ENCODE data around the gene MPG. TPM values are rescaled to one million over a fixed set of nuclear protein-coding genes. Genes with fewer than 3 reads are reported as not detected.

Gene MPG
- total RNA-seq, 4 donors from 2014 or later, result 75.0 to 124 (median 83.0) TPM

DNA sequence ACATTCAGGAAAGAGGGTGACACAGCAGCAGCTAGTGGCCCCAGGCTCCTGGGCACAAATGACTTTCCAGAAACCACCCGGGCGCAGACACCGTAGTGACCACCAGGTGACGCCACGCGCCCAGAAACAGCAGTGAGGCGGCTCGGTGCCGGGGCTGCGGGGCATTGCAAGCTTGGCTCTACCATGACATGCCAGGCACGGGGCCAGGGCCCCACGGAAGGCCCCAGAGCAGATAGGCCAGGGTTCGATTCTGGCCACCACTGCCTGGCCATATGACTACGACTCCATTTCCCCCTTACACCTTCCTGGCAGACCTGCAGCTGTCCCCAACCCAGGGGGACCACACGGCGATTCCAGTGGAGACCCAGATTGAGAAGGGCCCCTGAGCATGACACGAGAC is 12.3 kb upstream of the MPG start:
- no peaks in the 10 kb centered on the region for H3K9me3 ChIP-seq
- ATAC-seq, result peak; percentile 46 to 65

DNA sequence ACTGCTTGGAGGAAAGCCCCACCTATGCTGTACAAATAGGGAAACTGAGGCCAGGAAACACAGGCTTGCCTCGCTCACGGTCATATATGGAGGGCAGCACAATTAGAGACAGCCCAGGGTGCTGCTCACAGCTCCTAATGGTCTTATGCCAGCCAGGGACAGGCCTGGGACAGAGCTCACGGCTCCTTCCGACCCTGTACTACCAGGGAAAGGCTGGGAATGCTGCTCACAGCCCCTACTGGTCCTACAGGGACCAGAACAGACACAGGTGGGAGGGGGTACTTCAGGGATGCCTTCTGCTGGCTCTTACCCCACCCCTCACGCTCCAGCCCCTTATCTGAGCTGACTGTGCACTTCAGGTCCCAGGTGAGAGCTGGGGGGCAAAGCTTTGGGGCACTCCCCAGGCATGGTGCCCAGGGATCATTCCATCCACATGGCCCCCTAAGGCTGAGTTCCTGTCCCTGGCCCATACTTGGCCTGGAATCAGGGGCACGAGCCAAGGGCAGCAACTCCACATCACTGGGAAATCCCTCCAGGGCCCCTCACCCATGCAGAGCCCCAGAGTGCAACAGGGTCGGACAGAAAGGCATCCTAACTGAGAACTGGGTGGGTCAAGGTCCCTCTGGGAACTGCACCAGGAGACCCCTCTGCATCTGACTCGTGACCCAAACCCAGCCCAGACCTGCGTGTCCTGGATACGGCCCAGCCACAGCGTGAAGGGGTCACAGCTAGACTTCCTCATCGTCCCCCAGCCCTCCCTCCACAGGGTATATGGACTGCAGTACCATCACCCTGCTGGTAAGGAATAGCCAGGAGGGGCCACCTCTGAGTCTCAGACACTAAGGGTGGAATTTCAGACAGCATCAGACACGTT is 11.5 kb upstream of the MPG start:
- TF ChIP-seq, protein P1, sequence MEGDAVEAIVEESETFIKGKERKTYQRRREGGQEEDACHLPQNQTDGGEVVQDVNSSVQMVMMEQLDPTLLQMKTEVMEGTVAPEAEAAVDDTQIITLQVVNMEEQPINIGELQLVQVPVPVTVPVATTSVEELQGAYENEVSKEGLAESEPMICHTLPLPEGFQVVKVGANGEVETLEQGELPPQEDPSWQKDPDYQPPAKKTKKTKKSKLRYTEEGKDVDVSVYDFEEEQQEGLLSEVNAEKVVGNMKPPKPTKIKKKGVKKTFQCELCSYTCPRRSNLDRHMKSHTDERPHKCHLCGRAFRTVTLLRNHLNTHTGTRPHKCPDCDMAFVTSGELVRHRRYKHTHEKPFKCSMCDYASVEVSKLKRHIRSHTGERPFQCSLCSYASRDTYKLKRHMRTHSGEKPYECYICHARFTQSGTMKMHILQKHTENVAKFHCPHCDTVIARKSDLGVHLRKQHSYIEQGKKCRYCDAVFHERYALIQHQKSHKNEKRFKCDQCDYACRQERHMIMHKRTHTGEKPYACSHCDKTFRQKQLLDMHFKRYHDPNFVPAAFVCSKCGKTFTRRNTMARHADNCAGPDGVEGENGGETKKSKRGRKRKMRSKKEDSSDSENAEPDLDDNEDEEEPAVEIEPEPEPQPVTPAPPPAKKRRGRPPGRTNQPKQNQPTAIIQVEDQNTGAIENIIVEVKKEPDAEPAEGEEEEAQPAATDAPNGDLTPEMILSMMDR (IDR thresholded peaks at IDR 0.05 in 4 of 5, conservative IDR thresholded peaks at IDR 0.05 in 1 of 5), result peak in 1 of 5 experiments; percentile 10
- TF ChIP-seq POLR2A (IDR thresholded peaks at IDR 0.05), result no peak
- no peaks in the 10 kb centered on the region for H3K9me3 ChIP-seq
- H3K4me3 ChIP-seq, result no peak overlapping the region
- DNase-seq (no peak), ATAC-seq (no peak)
- H3K4me1 ChIP-seq, result peaks cover 42 to 45% of the 10 kb centered on the region in 2 donors
- no peaks in the 10 kb centered on the region for H3K27me3 ChIP-seq
- intact Hi-C loops (cut with DNase I; ENCODE audit: low total_unique reads) (no loop called here), in situ Hi-C loops (cut with MboI; ENCODE audit: low sequenced_read_pairs in 4 of 4) (no loop called here)
- peaks cover 0 to 26% of the 10 kb centered on the region in 2 donors for H3K36me3 ChIP-seq
- peak overlapping the region in 1 of 4 donors; percentile 14 for H3K27ac ChIP-seq

More for the DNA sequence above, 12.3 kb upstream of the MPG start:
- peaks cover 0 to 34% of the 10 kb centered on the region in 2 donors for H3K36me3 ChIP-seq
- TF ChIP-seq, protein P1 (IDR thresholded peaks at IDR 0.05 in 4 of 5, conservative IDR thresholded peaks at IDR 0.05 in 1 of 5), result peak; percentile 98 to 99 (median 99)
- TF ChIP-seq POLR2A (IDR thresholded peaks at IDR 0.05), result no peak
- H3K4me1 ChIP-seq, result peaks cover 34 to 37% of the 10 kb centered on the region in 2 donors
- in situ Hi-C loops (cut with MboI; ENCODE audit: low sequenced_read_pairs in 4 of 4), result no loop called here
- peak overlapping the region in 1 of 4 donors; percentile 1 for H3K27ac ChIP-seq
- no peak overlapping the region for H3K4me3 ChIP-seq
- H3K27me3 ChIP-seq, result no peaks in the 10 kb centered on the region
- peak; percentile 65 to 80 for DNase-seq
- intact Hi-C loops (cut with DNase I; ENCODE audit: low total_unique reads), result loop anchor here (1.0 kb wide), 1 partner anchor 32 kb away; no protein-coding TSS in a partner anchor

DNA sequence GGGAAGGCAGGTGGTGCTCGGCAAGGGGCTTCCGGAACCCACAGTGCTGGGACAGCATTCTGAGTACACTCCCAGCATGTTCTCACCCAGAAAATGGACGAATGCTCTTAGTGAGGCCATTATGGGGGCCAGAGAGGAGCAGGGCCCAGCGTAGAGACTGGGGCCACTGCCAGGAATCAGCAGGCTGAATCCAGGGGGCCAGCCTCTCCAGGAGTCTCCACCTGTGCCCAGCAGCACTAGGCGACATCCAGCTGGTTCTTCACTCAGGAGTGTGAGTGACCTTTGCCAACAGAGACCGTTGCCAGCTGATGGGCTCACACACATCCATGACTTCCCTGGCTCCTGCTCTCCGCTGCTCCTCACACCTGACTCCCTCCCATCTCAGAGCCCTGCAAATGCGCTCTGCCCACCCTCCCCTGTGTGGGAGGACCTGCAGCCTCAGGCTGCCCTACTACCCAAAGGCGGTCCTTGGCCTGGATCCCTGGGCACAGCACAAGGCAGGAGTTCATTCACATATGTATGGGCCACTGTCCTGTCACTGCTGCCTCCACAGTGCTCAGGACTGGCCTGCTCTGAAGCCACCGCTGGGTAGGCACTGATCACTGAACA is 10.7 kb upstream of the MPG start:
- TF ChIP-seq, protein P1 (IDR thresholded peaks at IDR 0.05 in 4 of 5, conservative IDR thresholded peaks at IDR 0.05 in 1 of 5), result no peak
- no peak for TF ChIP-seq POLR2A (IDR thresholded peaks at IDR 0.05)
- intact Hi-C loops (cut with DNase I; ENCODE audit: low total_unique reads) (no loop called here), in situ Hi-C loops (cut with MboI; ENCODE audit: low sequenced_read_pairs in 4 of 4) (no loop called here)
- Histone ChIP-seq H3K9me3 (no peaks in the 10 kb centered on the region), H3K27ac (peak overlapping the region in 3 of 4 donors; percentile 8 to 14 (median 10)), H3K4me1 (peaks cover 44 to 47% of the 10 kb centered on the region in 2 donors), H3K27me3 (no peaks in the 10 kb centered on the region), H3K36me3 (peaks cover 0 to 19% of the 10 kb centered on the region in 2 donors), H3K4me3 (no peak overlapping the region)
- DNase-seq (peak in 1 of 2 donors; percentile 73), ATAC-seq (no peak)

DNA sequence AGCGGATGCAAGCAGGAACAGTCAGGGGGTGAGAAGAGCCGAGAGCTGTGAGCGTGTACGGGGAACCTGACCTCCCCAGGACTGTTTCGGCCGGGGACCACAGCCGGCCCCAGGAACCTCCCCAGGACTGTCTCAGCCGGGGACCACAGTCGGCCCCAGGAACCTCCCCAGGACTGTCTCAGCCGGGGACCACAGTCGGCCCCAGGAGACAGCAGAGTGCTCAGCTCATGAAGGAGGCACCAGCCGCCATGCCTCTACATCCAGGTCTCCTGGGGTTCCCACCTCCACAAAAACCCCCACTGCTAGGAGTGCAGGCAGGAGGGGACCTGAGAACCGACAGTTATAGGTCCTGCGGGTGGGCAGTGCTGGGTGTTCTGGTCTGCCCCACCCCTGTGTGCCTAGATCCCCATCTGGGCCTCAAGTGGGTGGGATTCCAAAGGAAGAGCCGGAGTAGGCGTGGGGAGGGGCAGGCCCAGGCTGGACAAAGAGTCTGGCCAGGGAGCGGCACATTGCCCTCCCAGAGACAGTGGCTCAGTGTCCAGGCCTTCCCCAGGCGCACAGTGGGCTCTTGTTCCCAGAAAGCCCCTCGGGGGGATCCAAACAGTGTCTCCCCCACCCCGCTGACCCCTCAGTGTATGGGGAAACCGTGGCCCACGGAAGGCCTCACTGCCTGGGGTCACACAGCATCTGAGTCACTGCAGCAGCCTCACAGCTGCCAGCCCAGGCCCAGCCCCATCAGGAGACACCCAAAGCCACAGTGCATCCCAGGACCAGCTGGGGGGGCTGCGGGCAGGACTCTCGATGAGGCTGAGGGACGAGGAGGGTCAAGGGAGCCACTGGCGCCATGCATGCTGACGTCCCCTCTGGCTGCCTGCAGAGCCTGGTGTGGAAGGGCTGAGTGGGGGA is 9.9 kb upstream of the MPG start:
- H3K36me3 ChIP-seq, result peaks cover 0 to 11% of the 10 kb centered on the region in 2 donors
- no peak for TF ChIP-seq POLR2A (IDR thresholded peaks at IDR 0.05)
- TF ChIP-seq, protein P1 (IDR thresholded peaks at IDR 0.05 in 4 of 5, conservative IDR thresholded peaks at IDR 0.05 in 1 of 5), result no peak
- H3K4me3 ChIP-seq, result no peak overlapping the region
- H3K27me3 ChIP-seq, result no peaks in the 10 kb centered on the region
- DNase-seq (no peak), ATAC-seq (no peak)
- no peaks in the 10 kb centered on the region for H3K9me3 ChIP-seq
- intact Hi-C loops (cut with DNase I; ENCODE audit: low total_unique reads), result no loop called here
- peak overlapping the region in 3 of 4 donors; percentile 8 to 14 (median 10) for H3K27ac ChIP-seq
- peaks cover 47 to 49% of the 10 kb centered on the region in 2 donors for H3K4me1 ChIP-seq
- in situ Hi-C loops (cut with MboI; ENCODE audit: low sequenced_read_pairs in 4 of 4), result no loop called here
